GM21529 (cell line): ENCODE results near the gene CCR2.
"Not testable (repeated sequence)": the region's sequence is repeated elsewhere in the genome, so short reads cannot be mapped to it uniquely, and the experiment has no call there.

Source experiments
- ATAC-seq: cut with Tn5 transposase; IDR thresholded peaks from one replicate; pipeline ENCODE4 v1.9.1; 2021; ENCODE audit not compliant: unreplicated experiment

The CCR2 gene

GRCh38 chr3:46353647-46354410 is at the start of gene CCR2:
Gene CCR2 (plus strand): TSS chr3:46354111. CDS start chr3:46357528, 3,417 bp downstream.
- ATAC-seq: no peak

GRCh38 chr3:46304739-46305138 is 49.2 kb upstream of the CCR2 start:
- ATAC-seq: no peak

- no peak for ATAC-seq
Observed at GRCh38 chr3:46312991-46313390, 40.9 kb upstream of the CCR2 start.

- ATAC-seq: no peak
Observed at GRCh38 chr3:46314517-46314916, 39.4 kb upstream of the CCR2 start.

GRCh38 chr3:46316206-46316605 is 37.7 kb upstream of the CCR2 start:
- ATAC-seq: no peak

- no peak for ATAC-seq
Observed at GRCh38 chr3:46318207-46318927, 35.5 kb upstream of the CCR2 start.

GRCh38 chr3:46321461-46322104 is 32.3 kb upstream of the CCR2 start:
- ATAC-seq: peak; percentile 75

- no peak for ATAC-seq
Observed at GRCh38 chr3:46324036-46324435, 29.9 kb upstream of the CCR2 start.

GRCh38 chr3:46325645-46326300 is 28.1 kb upstream of the CCR2 start:
- no peak for ATAC-seq

GRCh38 chr3:46330676-46331075 is 23.2 kb upstream of the CCR2 start:
- ATAC-seq: not testable (repeated sequence)

GRCh38 chr3:46334741-46335478 is 19.0 kb upstream of the CCR2 start:
- no peak for ATAC-seq

- no peak for ATAC-seq
Observed at GRCh38 chr3:46335541-46335940, 18.4 kb upstream of the CCR2 start.

GRCh38 chr3:46337911-46338310 is 16.0 kb upstream of the CCR2 start:
- no peak for ATAC-seq

- no peak for ATAC-seq
Observed at GRCh38 chr3:46338840-46339239, 15.1 kb upstream of the CCR2 start.

GRCh38 chr3:46344476-46344875 is 9.4 kb upstream of the CCR2 start:
- ATAC-seq: no peak

GRCh38 chr3:46348823-46349482 is 5.0 kb upstream of the CCR2 start:
- ATAC-seq: no peak

- ATAC-seq: peak; percentile 79
Observed at GRCh38 chr3:46349484-46350261, 4.2 kb upstream of the CCR2 start.

- peak; percentile 40 for ATAC-seq
Observed at GRCh38 chr3:46350262-46350565, 3.7 kb upstream of the CCR2 start.

GRCh38 chr3:46351646-46352045 is 2.3 kb upstream of the CCR2 start:
- ATAC-seq: no peak

GRCh38 chr3:46353090-46353489 is 821 bp upstream of the CCR2 start:
- ATAC-seq: no peak
